Parathyroid adenoma (tissue), 2 donors: ENCODE data around the gene PCDH15.

ENCODE experiments used
- H2AFZ ChIP-seq: fragments of 300-600 bp; sonication (generic); one replicate; pipeline ENCODE4 v1.7.0; 2017; ENCODE audit warnings: antibody characterized with exemption, mild to moderate bottlenecking
- H3K27ac ChIP-seq: fragments of 300-600 bp; sonication (generic); one replicate; pipeline ENCODE4 v1.7.0; 2017
- H3K27me3 ChIP-seq: fragments of 300-600 bp; sonication (generic); one replicate; pipeline ENCODE4 v1.7.0; 2017; ENCODE audit warnings: low read length; ENCODE audit not compliant: control insufficient read depth, insufficient read depth
- H3K36me3 ChIP-seq: fragments of 300-600 bp; sonication (generic); one replicate; pipeline ENCODE4 v1.7.0; 2017; ENCODE audit warnings: low read length; ENCODE audit not compliant: control insufficient read depth, insufficient read depth
- H3K4me1 ChIP-seq: fragments of 300-600 bp; sonication (generic); one replicate; pipeline ENCODE4 v1.7.0; 2017; ENCODE audit warnings: control low read depth
- H3K4me2 ChIP-seq: fragments of 300-600 bp; sonication (generic); one replicate; pipeline ENCODE4 v1.7.0; 2017; ENCODE audit warnings: low read length
- H3K4me3 ChIP-seq: fragments of 300-600 bp; sonication (generic); one replicate; pipeline ENCODE4 v1.7.0; 2017; ENCODE audit warnings: low read depth, low read length
- H3K79me2 ChIP-seq: fragments of 300-600 bp; sonication (generic); one replicate; pipeline ENCODE4 v1.7.0; 2017; ENCODE audit warnings: control low read depth
- H3K9ac ChIP-seq: fragments of 300-600 bp; sonication (generic); one replicate; pipeline ENCODE4 v1.7.0; 2017; ENCODE audit warnings: mild to moderate bottlenecking
- H3K9me3 ChIP-seq: fragments of 300-600 bp; sonication (generic); one replicate; pipeline ENCODE4 v1.7.0; 2017; ENCODE audit warnings: low read length; ENCODE audit not compliant: control insufficient read depth
- CTCF ChIP-seq: fragments of 300-600 bp; sonication (generic); IDR thresholded peaks from one replicate; pipeline ENCODE4 v1.7.0; 2017; ENCODE audit warnings: antibody characterized with exemption, mild to moderate bottlenecking
- donor health status: primary hyperparathyroidism.

Gene PCDH15

GRCh38 chr10:53765311-53765710 is 1035.7 kb downstream of the PCDH15 start:
- no peak overlapping the region for H3K9ac ChIP-seq
- H3K4me2 ChIP-seq = no peak overlapping the region
- no peaks in the 10 kb centered on the region for H3K27me3 ChIP-seq
- H3K27ac ChIP-seq = no peak overlapping the region
- H3K4me3 ChIP-seq = no peak overlapping the region
- H3K36me3 ChIP-seq = no peaks in the 10 kb centered on the region
- H3K4me1 ChIP-seq = no peaks in the 10 kb centered on the region
- no peaks in the 10 kb centered on the region for H3K79me2 ChIP-seq
- no peaks in the 10 kb centered on the region for H3K9me3 ChIP-seq
- no peak for TF ChIP-seq CTCF
- H2AFZ ChIP-seq = no peak overlapping the region

- no peak overlapping the region for H3K27ac ChIP-seq
- no peak overlapping the region for H3K4me3 ChIP-seq
- no peaks in the 10 kb centered on the region for H3K36me3 ChIP-seq
- H3K4me2 ChIP-seq = no peak overlapping the region
- no peaks in the 10 kb centered on the region for H3K4me1 ChIP-seq
- no peaks in the 10 kb centered on the region for H3K27me3 ChIP-seq
- TF ChIP-seq CTCF = no peak
- H3K9ac ChIP-seq = no peak overlapping the region
- H2AFZ ChIP-seq = no peak overlapping the region
- no peaks in the 10 kb centered on the region for H3K9me3 ChIP-seq
- H3K79me2 ChIP-seq = no peaks in the 10 kb centered on the region
Observed at GRCh38 chr10:53754596-53755250, 1046.3 kb downstream of the PCDH15 start.
